ENCODE data around the gene DSN1.
A peak's percentile ranks its signal among the peaks of the same experiment; 100 is the strongest.
"Not testable (repeated sequence)": the region's sequence is repeated elsewhere in the genome, so short reads cannot be mapped to it uniquely, and the experiment has no call there.

Gene DSN1, protein sequence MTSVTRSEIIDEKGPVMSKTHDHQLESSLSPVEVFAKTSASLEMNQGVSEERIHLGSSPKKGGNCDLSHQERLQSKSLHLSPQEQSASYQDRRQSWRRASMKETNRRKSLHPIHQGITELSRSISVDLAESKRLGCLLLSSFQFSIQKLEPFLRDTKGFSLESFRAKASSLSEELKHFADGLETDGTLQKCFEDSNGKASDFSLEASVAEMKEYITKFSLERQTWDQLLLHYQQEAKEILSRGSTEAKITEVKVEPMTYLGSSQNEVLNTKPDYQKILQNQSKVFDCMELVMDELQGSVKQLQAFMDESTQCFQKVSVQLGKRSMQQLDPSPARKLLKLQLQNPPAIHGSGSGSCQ

DNA sequence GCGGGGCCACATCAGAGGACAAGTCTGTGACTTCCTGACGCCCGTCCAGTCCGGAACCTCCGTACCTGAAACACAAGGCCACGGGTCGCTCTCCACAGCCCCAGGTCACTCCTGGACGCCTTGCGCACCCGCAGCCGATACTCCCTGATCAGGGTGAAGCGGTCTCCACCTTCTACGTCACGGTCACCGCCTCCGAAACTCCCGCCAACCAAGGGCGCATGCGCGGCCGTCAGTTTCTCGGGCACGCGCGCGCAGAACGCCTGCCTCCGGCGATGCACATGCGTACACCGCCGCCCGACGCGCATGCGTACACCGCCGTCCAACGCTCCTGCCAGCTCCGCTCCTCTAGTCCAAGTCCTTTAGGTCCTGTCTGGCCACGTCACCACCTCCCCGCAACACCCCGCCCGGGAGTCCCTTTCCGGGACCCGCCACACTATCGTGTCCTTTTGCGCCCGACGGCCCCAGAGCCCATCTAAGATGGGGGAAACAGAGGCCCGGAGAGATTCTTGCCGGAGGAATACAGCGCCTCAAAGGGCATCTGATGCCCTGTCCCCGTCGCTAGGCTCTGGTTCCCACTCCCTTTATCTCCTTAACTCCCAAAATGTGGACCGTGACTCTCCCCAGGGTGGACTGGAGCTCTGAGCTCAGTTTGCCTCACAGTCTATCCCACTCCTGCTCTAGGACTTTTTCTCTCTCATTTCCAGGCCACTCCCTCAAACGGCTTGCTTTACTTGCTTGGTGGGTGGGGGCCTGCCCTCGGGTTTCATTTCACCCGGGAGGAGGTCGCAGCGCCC is at the start of gene DSN1:
DSN1 (minus strand) TSS at position 167 of the 794 bp plus-strand sequence. CDS start 2,305 bp downstream, outside the sequence.
- DNase-seq (ENCODE audit: low read depth in 3 of 3): peak; percentile 96 to 98 (median 97)

DNA sequence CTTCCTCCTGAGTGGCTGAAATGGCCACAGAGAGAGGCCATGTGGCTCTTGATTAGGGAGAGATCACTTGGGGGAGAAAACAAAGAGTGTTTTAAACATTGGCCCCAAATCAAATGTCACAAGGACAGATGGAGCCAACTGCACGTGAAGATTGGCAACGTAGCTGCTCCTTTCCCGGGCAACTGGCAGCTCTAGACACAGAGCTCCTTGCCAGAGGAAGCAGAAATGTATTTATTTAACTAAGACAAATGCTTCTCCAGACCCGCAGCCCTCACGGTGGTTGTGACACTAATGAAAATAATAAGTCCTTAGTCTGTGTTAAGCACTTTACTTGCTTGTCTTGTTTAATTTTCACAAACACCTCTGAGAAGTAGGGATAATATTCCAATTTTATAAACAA is 49.6 kb upstream of the DSN1 start:
- no peak for DNase-seq (ENCODE audit: low read depth in 3 of 3)

- DNase-seq (ENCODE audit: low read depth in 3 of 3): no peak
Observed at GRCh38 chr20:36821964-36822437, 48.4 kb upstream of the DSN1 start.

DNA sequence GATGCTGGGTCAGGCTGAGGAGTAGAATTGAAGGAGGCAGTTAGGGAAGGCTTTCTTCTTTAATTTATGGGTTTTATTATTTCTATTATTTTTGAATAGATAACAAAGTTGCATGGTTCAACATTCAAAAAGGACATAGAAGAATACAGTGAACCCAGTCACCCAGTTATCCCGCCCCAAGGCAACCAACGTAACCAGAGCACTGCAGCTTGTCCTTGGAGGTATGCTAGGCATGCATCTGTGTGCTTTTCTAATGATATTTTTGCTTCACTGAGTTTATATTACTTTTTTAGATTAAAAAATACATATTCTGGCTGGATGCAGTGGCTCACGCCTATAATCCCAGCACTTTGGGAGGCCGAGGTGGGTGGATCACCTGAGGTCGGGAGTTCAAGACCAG is 47.4 kb upstream of the DSN1 start:
- DNase-seq (ENCODE audit: low read depth in 3 of 3): no peak

DNA sequence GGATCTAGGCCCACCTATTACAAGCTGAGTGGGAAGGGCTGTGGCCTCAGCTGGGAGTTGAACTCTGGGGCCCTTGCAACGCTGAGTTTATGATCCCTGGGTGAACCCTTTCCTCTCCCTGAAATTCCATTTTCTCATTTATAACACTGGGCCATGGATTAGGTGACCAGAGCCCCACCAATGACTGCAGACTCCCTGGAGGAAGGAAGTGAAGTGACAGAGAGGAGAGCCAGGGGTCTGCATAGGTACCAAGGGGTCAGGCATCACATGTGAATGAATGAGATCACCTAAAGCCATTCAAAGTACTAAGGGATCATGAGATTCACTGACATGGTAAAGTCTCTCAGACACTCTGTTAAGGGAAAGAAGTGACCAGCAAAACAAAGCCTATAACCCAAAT is 46.5 kb upstream of the DSN1 start:
- DNase-seq (ENCODE audit: low read depth in 3 of 3): no peak

- DNase-seq (ENCODE audit: low read depth in 3 of 3): no peak
Observed at GRCh38 chr20:36819659-36820058, 46.1 kb upstream of the DSN1 start.

- DNase-seq (ENCODE audit: low read depth in 3 of 3): no peak
Observed at GRCh38 chr20:36818861-36819260, 45.3 kb upstream of the DSN1 start.

- DNase-seq (ENCODE audit: low read depth in 3 of 3): no peak
Observed at GRCh38 chr20:36818185-36818584, 44.6 kb upstream of the DSN1 start.

- DNase-seq (ENCODE audit: low read depth in 3 of 3): no peak
Observed at GRCh38 chr20:36817496-36817895, 43.9 kb upstream of the DSN1 start.

DNA sequence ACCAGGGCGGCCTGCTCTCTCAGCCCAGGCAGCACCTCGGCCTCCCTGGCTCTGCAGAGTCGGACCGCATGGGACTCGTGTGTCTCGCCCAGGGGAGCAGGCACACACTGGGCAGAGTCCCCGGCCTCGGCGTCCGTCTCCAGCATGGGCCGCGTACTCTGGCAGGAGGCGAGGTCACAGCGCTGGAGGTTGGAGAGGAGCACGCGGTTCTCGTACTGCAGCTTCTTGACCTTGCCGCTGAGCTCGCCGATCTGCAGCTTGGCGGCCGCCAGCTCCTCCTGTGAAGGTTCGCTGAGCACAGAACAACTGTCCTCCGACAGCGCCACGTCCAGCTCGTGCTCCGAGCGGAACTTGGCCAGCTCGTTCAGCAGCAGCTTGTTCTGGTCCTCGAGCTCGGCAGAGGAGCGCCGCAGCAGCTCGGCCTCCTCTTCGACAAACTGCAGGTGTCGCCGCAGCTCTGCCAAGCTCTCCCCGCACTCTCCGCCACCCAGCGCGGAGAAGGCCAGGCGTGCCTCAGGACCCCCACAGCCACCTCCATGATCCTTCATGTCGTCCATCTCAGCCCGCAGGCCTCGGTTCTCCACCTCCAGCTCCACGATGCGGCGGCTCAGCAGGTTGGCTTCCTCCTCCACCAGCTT is 42.0 kb upstream of the DSN1 start:
- no peak for DNase-seq (ENCODE audit: low read depth in 3 of 3)

- no peak for DNase-seq (ENCODE audit: low read depth in 3 of 3)
Observed at GRCh38 chr20:36812594-36813463, 39.3 kb upstream of the DSN1 start.

DNA sequence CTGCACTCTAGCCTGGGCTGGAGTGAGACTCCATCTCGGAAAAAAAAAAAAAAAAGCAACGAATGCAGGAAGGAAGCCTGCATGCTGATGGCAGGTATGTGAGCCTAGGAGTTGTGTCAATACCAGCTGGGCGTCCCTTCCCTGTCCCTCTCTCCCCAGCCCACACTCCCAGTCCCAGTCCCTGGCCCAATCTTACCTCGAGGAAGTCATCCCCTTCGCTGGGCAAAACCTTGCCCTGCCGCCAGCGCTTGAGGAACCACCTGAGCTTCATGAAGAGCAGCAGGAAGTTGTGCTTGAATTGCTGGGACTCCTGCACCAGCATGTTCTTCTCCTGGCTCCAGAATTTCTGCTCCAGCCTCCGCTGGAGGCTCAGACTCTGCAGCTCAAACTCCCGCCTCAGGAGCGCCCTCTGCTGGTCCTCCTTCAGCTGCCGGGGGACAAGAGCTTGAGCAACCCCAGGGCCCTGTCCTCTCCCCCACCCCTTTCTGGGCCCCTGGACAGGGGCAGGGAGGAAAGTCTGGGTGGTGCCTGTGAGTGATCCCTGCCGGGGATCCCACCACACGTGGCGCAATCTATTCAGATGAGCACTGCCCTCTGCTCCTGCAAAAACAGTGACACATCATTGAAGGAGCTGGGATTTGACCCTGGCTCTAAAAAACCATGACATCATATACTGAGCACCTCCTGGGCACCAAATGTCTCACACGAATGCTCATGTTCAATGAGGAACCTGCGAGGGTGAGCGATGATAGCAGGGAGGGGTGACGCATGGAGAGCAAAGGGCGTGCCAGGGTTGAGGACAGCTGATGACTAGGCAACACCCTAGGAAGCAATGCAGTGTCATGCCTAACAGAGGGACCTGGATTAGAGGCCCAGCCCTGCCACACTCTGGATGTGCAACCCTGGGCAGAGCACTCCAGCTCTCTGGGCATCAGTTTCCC is 35.0 kb upstream of the DSN1 start:
- peak; percentile 63 to 69 (median 68) for DNase-seq (ENCODE audit: low read depth in 3 of 3)

DNA sequence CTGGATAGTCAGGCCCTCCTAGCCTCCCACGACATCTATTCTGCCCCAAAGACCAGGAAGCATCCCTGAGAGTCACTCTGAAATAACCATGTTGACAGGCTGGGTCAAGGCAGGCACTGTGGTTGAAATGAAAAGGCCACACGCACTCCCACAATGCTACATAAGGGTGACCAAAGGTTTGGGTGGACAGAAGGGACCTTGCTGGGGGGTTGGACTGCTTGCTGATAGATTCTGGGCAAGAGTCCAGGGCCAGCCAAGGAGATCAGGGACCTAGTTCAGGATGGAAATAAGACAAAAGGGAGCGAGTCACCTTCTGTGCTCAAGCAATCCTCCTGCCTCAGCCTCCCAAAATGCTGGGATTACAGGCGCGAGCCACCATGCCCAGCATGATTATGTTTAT is 32.5 kb upstream of the DSN1 start:
- DNase-seq (ENCODE audit: low read depth in 3 of 3): no peak

DNA sequence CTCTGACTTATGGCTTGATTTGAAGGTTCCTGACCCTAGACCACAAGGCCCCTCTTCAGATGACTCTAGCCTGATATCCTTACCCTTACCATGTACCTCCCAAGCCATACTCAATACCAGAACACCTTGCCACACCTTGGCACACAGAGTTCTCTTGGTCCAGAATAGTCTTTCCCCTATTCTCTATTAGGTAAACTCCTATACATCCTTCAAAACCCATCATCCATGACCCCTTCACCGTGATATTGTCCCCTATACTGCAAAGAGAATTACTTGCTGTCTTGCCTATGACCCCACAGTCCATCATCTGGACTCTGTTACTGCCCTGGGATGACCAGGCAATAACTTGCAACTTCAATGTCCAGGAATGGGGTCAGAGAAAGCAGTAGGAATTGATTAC is 31.8 kb upstream of the DSN1 start:
- DNase-seq (ENCODE audit: low read depth in 3 of 3): no peak

GRCh38 chr20:36804425-36804824 is 30.9 kb upstream of the DSN1 start:
- no peak for DNase-seq (ENCODE audit: low read depth in 3 of 3)

DNA sequence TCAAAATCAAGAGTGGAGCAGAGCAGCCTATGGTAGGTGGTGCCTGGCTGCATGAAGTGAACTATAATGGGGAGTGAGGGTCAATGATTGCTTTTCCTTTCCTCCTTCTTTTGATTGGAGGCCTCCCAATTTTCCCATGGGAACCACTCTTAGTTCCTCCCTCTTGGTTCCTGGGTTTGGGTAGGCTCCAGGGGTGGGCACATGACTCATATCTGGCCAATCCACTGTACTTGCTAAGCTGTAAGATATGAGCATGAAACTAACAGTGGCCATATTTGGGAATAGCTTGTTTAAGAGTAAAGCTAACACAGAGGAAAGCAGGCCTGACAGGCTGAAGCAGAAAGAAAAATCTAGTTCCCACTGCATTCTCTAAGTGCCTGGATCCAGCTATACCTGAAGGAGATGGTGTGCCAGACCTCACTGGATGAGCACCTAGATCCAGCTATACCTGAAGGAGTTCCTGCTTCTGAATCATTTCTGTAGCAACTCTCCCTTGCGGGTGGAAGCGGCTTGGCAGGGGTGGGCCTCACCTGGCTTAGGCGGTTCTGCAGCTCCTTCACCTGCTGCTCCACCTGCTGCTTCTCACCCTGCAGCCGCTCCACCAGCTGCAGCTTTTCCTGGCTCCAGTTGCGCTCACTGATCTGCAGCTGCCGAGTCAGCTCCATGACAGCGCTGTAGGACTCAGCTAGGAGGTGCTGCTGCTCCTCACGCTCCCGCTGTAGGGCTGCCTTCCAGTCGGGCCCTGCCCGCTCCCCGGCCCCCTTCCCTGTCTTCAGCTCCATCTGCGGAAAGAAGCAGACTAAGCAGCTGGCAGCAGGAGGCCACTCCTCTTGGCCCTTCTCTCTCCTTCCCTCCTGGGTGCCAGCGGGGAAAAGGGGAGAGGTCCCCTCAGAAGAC is 29.0 kb upstream of the DSN1 start:
- DNase-seq (ENCODE audit: low read depth in 3 of 3): no peak

- no peak for DNase-seq (ENCODE audit: low read depth in 3 of 3)
Observed at GRCh38 chr20:36800410-36800809, 26.8 kb upstream of the DSN1 start.

- not testable (repeated sequence) for DNase-seq (ENCODE audit: low read depth in 3 of 3)
Observed at GRCh38 chr20:36799313-36799712, 25.8 kb upstream of the DSN1 start.

GRCh38 chr20:36796875-36797274 is 23.3 kb upstream of the DSN1 start:
- no peak for DNase-seq (ENCODE audit: low read depth in 3 of 3)
